HG02610 (cell line): ENCODE results near the gene IFTAP.
A peak's percentile ranks its signal among the peaks of the same experiment; 100 is the strongest.
"Not testable (repeated sequence)": the region's sequence is repeated elsewhere in the genome, so short reads cannot be mapped to it uniquely, and the experiment has no call there.

ENCODE experiments used
- ATAC-seq: cut with Tn5 transposase; IDR thresholded peaks from one replicate; pipeline ENCODE4 v1.9.1; 2021; ENCODE audit warnings: mild to moderate bottlenecking, moderate library complexity; ENCODE audit not compliant: unreplicated experiment

IFTAP gene

DNA sequence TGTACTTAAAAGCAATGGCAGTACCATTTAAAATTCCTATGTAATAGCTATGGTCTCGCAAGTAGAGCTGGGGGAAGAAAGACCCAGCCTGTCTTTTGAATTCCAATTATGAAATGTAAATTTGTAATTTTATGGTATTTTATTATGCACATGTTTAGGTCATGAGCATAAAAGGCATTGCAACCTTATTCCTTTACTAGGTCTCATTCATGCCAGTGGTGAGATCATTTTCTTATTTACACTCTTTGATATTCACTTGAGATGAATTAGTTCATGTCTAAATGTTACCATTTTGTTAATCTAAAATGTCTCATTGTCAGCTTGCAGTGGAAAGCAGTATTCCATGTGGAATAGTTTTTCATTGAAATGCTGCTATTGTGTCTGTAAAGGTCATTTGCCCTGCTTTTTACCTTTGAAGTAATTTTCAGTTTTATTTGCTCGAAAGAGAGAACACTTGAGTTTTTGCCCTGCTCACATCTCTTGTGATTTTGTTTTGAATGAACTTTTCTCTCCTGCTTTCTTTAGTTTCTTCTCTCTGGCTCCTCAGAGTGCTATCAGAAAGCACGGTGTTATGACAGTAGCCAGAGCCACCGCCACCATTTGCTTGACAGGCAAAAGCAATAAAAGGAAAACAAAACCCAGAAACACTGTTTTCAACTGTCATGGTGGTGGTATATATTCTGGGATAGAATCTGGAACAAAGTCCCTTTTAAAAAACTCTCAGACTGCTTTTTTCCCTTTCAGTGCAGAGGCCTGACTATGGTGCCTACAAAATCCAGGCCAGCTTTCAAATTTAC is 41.0 kb downstream of the IFTAP start:
- no peak for ATAC-seq

DNA sequence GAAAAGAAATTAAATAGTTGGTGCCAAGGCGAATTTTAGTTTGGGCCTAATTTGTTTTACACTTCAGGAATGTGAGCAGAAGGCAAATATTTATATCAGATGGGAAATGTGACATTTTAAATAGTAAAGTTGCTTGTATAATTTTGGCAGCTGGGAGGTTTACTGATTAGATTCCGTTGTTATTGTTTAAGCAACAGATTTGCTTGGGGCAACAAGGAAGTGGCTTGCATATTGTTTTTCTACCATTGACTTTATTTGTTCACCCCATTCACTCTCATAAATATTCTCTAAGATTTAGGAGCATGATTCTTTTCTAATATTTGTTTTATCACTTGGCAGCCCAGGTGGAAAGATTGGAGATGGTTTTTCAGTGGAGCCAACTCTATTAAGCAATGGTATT is 44.3 kb downstream of the IFTAP start:
- no peak for ATAC-seq

DNA sequence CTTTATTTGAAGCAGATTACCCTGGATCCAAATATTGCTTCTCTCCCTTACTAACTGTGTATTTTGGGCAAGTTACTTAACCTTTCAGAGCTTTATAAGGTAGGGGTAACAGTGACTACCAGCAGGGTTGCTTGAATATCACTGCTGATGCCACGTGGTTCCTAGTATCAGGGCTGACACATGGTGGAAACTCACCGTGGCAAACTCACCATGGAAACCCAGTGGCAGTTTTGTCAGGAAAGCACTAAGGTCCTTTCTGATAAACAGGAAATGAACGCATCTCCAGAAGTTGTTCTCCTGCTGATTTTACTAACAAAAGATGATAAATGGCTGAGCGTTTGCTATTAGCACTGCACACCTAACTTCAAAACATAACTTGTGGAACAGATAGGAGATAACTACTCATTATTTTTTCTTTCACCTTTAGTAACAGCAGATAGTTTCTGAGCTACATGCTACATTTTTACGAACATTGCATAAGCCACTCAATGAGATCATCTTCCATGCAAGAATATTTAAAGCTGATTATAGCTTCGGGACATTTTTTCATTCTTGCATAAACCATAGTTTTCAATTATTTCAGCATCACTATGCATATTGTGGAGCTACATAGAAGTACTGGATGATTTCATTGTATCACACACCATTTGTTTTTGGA is 63.4 kb downstream of the IFTAP start:
- ATAC-seq: no peak

DNA sequence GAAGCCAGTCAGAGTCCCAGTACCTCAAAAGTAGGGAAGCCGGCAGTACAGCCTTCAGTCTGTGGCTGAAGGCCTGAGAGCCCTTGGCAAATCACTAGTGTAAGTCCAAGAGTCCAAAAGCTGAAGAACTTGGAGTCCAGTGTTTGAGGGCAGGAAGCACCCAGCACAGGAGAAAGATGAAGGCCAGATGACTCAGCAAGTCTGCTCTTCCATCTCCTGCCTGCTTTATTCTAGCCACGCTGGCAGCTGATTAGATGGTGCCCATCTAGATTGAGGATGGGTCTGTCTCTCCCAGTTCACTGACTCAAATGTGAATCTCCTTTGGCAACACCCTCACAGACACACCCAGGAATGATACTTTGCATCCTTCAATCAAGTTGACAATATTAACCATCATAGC is 67.1 kb downstream of the IFTAP start:
- ATAC-seq: not testable (repeated sequence)

DNA sequence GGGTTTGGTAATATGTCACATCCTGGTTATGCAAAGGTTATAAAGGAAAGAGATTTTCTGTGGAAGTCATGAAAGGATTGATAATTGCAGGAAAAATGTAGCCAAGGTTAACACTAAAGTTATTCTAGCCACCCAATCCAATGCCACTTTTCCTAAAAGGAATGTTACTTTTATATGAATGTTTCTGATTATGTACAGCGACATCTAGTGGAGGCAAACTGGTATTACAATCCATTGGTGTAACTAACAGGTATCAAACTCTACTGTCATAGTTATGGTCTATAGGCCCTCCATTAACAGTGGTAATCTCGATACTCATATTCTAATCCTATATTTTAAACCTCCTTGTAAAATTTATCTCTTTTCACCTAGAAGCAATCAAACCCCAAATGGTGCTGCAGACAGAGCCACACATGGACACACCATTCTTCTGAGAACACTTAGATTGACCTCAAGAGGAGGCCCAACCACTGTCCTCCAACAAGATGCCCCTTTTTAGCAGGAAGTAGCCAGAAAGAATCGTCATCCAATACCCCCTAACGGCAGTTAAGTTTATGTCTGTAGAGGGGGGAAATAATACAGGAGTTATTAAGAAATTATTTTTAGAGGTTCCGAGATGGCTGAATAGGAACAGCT is 78.6 kb downstream of the IFTAP start:
- no peak for ATAC-seq

DNA sequence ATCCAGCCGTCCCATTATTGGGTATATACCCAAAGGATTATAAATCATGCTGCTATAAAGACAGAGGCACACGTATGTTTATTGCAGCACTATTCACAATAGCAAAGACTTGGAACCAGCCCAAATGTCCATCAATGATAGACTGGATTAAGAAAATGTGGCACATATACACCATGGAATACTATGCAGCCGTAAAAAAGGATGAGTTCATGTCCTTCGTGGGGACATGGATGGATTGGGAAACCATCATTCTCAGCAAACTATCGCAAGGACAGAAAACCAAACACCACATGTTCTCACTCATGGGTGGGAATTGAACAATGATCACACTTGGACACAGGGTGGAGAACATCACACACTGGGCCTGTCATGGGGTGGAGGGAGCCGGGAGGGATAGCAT is 85.2 kb downstream of the IFTAP start:
- not testable (repeated sequence) for ATAC-seq

DNA sequence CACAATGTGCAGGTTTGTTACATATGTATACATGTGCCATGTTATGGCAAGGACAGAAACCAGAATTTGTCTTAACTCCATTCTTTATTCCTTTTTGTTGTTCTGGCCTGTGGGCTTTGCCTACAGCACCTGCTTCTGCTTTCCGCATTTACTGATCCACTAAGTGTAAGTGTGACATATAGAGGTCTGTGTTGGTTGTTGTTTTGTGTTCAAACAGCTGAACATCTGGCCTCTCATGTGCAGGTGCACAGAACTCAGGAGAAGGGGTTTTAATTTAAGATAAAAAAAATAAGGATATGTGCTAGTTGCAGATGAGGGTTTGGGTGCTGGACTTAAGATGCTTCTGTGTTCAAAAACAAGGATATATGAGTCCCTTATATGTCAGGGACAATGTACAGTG is 89.5 kb downstream of the IFTAP start:
- ATAC-seq: no peak

DNA sequence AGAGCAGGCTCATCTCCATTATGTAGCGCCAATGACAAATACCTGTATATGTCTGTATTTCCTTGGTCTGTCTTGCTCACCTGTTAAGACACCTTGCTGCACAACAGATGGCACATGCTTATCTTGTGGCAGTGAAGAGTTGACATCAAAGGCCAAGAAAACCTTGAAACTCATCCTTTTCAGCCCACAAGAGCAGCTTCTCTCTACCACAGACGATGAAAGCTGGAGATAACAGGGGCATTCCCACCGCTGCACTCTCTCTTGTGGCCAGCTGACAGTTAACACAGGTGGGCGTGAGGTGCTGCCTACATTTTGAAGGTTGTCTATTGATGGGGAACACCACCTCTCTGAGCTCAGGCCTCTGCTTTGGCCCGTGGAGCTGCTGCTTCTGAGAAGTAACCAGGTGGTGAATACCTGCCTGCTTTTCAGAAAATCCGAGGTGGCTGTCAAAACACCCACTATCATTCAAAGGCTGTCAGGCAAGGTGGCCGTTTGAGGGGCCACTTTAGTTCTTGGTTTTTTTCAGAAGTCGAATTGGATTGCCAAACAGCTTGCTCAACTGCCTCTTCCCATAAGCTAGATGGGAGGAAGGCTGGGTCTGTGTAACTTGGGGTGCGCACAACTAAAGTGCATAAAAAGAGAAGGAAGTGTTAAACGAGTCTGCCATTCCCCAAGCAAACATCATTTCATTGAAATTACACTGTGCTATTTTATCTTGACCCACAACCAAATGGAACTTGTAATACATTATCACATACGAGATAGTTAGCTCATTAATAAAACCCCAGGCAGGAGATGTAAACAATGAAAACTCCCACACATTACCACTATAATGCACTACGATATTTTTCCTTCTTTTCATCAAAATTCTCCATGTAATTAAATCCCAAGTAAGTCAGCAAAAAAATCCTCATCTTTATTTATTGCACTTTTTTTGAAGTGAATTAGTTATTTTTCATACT is 90.8 kb downstream of the IFTAP start:
- ATAC-seq: peak; percentile 78

DNA sequence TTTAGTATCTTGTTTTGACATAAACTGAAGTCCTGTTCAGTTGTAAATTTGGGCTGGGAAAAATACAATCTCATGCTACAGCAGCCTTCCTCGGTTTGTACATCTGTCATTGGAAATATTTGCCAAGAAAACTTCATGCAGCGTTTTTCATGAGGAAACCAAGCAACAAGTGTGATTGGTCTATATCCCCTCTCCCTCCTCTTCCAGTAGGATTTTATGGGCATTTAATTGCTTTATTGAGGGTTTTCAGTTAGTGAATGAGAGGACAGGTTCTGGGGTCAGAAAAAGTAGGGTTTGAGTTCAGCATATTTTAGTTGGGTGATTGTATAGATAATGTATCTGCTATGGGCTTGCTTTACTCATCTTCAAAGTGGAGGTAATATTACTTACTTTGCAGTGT is 93.8 kb downstream of the IFTAP start:
- ATAC-seq: no peak

DNA sequence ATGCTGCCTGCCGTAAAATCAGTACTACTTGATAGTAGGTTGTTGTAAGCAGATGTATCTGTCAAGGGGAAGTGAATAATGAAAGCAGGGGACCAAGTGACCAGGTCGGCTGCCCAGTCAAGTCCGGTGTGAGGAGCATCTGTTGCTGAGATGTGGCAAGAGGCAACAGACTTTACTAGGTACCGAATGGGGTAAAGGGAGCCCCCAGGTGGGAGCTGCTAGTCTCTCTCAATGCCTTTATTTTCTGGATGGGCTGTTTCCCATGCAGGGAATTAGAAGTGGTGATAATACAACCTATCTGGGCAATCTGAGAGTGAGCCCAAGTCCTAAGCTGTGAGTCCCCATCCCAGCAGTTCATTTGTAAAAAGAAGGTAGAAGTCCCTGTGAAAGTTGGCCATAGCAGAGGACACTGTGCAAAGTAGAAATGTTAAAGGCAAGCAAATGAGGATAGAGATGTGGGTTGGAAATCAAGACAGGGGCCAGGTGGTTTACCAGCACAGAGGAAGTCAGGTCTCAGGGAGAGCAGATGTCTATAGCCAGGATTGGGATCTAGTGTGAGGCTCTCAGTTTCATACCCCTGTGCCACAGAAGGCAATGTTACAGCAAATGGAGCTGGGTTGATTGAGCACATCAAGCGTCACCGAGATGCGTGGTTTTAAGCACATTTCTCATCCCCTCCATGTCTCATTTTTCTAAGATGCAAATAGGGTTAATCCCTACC is 94.4 kb downstream of the IFTAP start:
- no peak for ATAC-seq

DNA sequence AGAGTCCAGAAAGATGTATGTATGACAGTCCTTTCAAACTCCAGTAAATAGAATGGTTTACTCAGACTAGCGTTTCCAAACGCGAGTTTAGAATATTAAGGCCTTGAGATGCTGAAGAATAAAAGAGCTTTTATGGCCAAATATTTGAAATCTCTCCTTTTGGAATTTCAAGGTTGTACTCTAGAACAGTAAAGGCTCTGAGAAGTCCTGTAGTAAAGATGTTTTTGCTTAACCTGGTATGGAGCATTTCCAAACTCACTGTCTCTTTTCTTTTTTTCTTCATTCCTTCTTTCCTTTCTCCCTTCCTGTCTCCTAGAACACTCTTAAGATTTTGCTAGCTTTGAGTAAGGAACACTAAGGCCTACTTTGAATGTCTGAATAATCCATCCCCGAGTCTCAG is 95.1 kb downstream of the IFTAP start:
- no peak for ATAC-seq

DNA sequence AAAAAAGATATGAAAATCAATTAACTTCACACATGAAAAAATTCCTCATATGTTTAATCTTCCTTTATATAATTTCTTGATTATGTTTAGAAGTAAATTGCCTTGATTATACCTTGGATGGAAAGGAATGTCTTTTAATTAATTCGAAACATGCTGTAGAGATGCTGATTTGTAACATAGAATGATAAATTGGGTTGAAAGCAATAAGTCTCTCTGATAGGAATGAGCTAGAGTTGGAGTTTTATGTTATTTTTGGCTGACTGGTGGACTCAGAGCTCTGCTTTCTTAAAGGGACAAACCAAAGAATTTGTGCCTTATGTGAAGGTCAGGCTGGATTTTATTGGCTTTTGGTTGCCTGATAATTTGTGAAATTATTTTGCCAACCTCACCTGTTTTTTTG is 98.4 kb downstream of the IFTAP start:
- ATAC-seq: no peak

DNA sequence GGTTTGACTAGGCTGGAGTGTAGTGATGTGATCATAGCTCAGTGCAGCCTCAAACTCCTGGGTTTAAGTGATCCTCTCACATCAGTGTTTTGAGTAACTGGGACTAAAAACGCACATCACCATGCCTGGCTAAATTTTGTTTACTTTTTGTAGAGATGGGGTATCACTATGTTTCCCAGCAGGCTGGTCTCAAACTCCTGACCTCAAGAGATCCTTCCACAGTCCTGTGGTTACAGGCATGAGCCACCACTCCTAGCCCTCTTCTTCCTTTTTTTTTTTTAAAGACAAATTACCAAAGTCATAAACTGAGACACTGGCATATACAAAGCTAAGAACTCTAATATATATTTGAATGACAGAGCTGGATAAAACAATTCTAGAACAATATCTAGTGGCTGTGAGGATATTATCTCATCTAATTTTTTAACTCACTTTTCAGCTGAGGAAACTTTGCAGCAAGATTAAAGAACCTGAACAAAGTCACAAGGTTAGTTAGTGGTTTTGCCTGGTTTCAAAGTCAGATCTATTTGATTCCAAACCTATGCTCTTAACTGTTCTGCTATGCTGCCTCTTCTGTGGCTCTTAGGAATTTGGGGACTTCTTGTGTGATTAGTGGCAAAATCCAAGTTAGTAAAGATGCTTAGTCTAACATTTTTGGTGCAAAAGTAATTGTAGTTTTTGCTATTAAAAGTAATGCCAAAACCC is 99.0 kb downstream of the IFTAP start:
- ATAC-seq: no peak

DNA sequence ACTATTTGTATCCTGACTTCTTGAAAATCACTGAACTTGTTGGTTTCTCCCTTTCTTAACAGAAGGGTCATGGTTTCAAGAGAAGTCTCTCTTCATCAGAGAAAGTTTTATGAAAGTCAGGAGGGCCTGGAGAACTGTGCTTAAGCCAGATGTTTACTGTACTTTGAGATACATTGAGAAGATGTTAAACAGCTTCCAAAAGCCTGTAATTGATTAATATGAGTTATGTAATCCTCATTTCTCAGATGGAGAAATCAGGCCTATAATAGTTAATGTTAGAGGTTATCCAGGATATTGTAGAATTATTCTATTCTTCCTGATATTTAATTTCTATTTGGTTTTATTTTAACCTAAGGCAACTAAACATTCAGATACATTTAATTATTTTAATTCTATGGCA is 100.8 kb downstream of the IFTAP start:
- ATAC-seq: no peak

DNA sequence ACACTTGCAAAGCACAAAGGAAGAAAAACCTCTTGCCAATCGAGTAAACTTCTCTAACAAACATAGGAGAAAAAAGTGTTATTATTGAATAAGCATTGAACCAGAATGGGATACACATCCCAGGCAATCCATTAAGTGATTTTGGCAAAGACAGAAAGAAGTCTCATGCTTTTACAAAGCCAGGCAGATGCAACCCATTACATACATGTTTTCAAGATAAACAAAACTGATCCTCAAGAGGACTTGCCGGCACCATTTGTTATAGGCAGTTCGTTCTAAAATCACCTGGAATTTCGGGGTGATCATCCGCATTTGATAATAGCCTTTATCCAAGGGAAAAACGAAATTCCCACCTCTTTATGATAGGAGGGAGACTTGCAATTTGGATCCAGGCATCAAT is 101.3 kb downstream of the IFTAP start:
- no peak for ATAC-seq

DNA sequence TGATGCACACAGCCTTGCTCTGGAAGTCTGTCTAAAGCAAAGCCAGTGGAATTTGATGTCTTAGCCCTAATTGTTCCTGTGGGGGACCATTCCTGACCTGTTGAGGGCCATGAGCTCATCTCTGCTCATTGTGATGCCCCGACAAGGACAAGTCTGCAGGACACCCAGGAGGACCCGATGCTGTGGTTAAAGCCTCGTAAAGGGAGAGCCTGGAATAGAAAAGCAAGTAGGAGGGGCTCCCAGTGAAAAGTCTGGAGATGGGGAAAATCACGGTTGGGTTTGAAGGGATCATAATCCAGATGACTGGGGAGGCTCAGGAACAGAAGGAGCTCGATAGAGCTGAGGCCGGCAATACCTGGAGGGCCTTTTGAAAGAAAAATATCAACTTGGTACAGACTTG is 102.2 kb downstream of the IFTAP start:
- no peak for ATAC-seq

DNA sequence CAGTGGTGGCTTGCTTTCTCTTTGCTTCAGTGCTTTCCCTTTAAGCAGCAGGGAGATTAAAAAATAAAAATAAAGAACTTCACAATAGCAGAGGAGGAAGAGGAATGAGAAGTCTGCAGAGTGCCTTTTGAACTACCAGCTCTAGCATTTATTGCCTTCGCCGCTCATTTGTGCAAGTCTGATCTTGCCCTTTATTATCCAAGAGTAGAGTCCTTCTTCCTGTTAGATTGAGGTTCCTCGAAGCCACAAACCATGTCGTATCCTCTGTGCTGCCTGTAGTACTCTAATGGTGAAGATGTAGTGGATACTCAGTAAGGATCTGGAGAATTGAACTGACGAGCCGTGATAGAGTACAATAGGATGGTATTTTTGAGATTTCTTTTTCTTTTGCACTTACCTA is 105.0 kb downstream of the IFTAP start:
- ATAC-seq: no peak

DNA sequence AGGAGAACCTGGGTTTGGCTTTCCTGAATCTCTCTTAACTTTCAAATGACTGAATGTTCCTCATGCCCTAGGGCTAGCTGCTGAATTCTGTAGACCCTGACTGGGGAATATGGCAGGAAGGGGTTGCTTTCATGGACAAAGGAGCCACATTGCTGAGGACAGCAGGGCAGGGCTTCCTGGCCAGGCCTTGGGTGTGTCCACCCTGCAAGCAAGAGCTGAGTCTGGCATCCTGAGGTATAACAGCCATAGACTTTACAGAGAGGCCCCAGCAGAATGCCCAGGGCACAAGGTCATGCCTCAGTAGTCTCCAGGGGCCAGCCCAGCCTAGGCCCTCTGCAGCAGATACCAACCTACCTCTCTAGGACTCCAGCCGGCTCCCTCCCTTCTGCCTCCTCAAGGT is 105.9 kb downstream of the IFTAP start:
- ATAC-seq: no peak

DNA sequence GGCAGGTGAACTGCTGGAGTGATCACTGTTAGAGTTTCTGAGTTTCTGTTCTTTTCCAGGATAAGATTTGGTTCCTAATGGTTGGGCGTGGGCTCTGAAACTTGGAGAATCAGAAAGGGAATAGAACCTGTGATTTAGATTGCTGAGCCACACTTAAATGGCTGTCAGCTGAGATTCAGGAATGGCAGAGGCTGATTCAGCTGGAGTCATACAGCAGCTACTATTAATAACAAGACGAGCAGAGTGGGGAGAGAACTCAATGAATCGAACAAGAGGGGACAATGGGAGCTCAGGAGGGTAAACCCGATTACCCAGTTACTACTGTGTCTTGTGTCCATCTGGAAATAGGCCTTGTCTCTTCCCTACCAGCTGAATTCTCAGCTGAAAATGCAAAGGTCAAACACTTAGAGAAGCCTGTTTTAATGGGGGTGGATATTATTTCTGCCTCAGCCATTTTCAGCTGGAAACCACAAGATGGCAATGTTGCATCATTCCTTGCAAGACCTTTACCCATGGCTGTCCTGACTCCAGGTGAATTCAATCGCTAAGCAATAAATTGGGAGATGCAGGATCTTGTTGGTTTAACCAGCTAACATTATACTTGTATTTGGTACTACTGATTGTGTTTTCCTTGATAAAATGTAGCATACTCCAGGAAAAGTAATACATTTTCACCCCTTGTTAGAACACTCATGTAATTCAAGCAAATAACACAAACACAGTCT is 108.2 kb downstream of the IFTAP start:
- peak; percentile 79 for ATAC-seq
